Measurements from ENCODE around the gene ASB3.
"Not testable (repeated sequence)": the region's sequence is repeated elsewhere in the genome, so short reads cannot be mapped to it uniquely, and the experiment has no call there.

Gene ASB3

GRCh38 chr2:53786352-53786704 lies 425 bp downstream of the ASB3 start:
- DNase-seq, result no peak

DNA sequence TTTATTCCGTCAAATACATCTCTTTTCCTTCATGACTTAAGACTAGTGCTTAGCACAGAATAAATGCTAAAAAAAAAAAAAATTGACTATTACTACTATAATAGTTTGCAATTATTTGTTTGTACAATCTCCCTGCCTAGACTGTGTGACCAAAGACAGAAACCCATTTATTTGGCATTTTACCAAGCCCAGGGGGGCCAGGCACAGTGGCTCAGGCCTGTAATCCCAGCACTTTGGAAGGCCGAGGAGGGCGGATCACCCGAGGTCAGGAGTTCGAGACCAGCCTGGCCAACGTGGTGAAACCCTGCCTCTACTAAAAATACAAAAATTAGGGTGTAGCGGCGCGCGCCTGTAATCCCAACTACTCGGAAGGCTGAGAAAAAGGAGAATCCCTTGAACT lies 1.4 kb downstream of the ASB3 start:
- DNase-seq, result no peak

GRCh38 chr2:53784436-53784835 lies 2.3 kb downstream of the ASB3 start:
- no peak for DNase-seq

DNA sequence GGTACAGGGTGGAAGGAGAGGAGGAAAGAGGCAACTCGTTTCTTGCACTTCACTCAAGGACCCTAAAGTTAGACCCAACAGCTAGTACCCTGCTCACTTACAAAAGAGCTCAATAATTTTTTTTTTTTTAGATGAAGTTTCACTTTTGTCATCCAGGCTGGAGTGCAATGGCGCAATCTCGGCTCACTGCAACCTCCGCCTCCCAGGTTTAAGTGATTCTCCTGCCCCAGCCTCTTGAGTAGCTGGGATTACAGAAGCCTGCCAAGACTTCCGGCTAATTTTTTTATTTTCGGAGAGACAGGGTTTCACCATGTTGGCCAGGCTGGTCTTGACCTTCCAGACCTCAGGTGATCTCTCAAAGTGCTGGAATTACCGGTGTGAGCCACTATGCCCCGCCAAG lies 4.1 kb downstream of the ASB3 start:
- DNase-seq, result no peak

- no peak for DNase-seq
Observed at GRCh38 chr2:53780056-53780455, 6.7 kb downstream of the ASB3 start.

GRCh38 chr2:53778536-53779162 lies 8.1 kb downstream of the ASB3 start:
- no peak for DNase-seq

DNA sequence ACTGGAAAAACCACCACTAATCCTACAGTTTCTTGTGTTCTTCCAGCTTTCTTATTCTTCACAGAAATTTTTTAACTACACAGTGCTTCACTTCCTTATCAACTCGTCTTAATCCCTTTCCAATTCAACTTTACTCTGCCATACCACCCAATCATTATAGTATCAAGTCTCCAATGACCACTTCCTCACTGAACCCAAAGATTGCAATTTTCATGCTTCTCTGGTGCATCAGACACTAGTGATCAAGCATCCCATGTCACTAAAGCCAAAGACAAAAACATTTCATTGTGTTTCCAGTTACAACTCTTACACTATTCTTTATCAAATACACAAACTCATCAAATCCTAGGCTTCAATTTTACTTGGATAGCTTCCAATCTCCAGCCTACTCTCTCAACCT lies 9.6 kb downstream of the ASB3 start:
- no peak for DNase-seq

GRCh38 chr2:53770264-53770663 lies 16.5 kb downstream of the ASB3 start:
- DNase-seq, result no peak

- no peak for DNase-seq
Observed at GRCh38 chr2:53769318-53769945, 17.3 kb downstream of the ASB3 start.

DNA sequence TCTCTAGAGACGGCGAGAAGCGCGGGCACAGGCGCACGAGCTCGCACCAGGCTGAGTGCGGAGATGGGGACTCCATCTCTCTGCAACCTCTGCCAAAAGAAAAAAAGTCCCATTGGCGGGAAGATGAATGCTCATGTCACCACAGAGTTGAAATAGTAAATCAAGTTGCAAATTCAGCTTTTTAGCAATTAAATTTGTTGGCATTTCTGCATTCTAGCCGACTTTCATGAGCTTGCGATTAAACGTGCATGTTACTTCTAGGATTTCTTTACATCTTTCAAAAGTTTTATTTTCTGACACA lies 18.6 kb downstream of the ASB3 start:
- DNase-seq, result no peak

- peak; percentile 77 for DNase-seq
Observed at GRCh38 chr2:53767405-53768241, 19.1 kb downstream of the ASB3 start, which contains the start of gene CHAC2. Gene CHAC2 (plus strand): TSS chr2:53767804. CDS start chr2:53767887, 83 bp downstream.

GRCh38 chr2:53765767-53766166 lies 21.0 kb downstream of the ASB3 start:
- DNase-seq, result no peak

GRCh38 chr2:53757206-53757605 lies 29.5 kb downstream of the ASB3 start:
- not testable (repeated sequence) for DNase-seq

DNA sequence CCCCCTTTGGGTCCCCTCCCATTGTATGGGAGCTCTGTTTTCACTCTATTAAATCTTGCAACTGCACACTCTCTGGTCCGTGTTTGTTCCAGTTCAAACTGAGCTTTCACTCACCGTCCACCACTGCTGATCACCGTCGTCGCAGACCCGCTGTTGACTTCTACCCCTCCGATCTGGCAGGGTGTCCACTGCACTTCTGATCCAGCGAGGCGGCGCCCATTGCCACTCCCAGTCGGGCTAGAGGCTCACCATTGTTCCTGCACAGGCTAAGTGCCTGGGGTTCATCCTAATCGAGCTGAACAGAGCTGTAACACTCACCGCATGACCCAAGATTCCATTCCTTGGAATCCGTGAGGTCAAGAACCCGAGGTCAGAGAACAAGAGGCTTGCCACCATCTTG lies 30.1 kb downstream of the ASB3 start:
- DNase-seq, result no peak

DNA sequence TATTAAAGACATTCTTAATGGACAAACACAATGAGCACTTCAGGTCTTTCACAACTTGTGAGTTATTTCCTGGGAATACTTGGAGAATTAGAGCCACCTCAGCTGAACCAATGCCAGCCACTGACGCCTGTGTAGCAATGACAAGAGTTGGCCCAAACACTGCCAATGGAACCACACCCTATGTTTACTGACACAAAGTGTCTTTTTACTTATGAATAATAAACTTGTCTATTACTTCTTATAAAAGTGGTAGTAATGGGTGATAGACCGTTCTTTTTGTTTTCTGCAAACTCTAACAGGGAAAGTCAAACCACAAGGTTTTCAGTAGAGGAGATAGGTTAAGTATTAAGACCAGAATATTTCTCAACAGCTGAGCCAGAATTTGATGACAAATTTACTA lies 31.6 kb downstream of the ASB3 start:
- DNase-seq, result no peak

DNA sequence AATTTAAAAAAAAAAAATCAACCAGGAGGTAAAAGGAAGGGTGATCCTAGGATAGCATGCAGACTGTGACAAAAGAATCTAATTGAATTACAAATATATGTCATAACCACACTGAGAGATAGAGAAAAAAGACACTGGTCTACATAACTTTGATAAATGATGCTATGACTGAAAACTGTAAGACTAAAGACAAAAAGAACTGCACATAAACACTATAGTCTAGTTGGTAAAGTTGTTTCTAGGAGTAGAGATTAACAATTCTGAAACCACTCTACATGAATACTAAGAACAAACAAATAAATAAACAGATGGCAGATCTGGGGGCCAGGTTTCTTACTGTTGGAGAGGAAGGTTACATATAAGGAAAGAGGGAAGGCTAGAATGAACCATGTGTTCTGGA lies 33.7 kb downstream of the ASB3 start:
- DNase-seq, result no peak

DNA sequence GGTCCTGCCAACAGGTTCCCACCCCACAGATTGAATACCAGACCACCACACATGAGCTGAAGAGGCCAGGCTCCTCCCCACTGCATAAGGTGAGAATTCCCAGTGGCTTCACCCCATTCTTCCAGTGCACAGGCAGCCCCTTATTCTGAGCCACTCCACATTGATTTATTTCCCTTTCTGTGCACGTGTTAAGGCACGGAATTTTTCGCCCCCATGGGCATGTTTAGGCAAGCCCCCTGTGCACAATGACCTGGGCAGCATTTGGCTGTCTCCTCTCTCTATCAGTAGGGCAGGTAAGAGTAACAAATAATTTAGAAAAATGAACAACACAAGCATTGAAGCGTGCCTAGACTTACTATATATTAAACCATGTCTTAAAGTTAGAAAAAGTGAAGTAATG lies 34.4 kb downstream of the ASB3 start:
- DNase-seq, result no peak

DNA sequence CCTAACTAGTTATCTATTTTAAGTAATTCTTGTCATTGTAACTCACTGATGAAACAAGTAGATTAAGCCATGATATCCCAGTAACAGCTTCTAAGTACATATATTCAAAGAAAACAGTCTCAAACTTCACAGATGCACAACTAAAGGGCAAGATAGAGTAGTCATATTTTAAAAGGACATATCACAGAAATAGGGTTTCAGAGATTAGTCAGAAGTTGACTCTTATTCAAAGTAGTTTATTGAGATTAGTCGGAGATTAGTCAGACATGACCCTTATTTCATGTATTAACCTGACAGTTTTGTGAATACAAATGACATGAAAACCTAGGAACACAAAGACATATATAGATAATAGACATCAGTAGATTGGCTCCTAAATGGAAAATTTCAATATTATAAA lies 35.0 kb downstream of the ASB3 start:
- no peak for DNase-seq

GRCh38 chr2:53750041-53750768 lies 36.5 kb downstream of the ASB3 start:
- DNase-seq, result no peak

- no peak for DNase-seq
Observed at GRCh38 chr2:53744395-53745065, 42.2 kb downstream of the ASB3 start.

DNA sequence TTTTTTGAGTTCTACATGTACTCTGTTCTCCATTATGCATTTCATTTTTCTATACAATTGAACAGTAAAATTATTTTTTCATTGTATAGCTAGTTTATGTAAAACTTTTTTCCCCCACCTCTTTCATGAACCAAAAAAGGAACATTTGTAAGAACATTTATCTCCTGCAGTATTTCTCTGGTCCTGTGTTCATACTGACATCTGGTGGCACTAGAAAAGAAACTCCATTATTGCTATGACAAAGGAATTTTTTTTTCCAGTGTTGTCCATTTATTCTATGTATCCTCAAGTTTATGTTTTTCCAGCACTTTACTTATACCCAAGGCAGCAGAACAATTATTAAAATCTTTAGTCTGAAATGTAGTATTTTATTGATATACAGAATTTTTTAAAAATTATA lies 46.6 kb downstream of the ASB3 start:
- no peak for DNase-seq

DNA sequence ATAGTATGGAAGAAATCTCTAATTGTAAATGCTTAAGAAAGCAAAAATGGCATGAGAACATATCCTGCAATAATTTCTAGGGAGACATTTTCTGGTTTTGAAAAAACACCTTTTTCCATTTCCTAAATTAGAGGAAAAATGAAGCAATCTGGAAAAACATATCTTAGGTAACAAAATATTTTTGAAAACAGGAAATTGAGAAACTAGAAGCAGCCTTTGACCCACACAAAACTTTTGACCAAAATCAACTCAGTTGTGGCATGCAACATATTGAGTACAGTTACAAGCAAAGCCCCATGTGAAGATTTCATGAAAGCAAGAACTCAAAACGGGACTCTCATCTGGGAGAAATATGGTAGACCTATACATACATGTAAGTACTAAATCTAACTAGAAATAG lies 47.7 kb downstream of the ASB3 start:
- DNase-seq, result no peak

DNA sequence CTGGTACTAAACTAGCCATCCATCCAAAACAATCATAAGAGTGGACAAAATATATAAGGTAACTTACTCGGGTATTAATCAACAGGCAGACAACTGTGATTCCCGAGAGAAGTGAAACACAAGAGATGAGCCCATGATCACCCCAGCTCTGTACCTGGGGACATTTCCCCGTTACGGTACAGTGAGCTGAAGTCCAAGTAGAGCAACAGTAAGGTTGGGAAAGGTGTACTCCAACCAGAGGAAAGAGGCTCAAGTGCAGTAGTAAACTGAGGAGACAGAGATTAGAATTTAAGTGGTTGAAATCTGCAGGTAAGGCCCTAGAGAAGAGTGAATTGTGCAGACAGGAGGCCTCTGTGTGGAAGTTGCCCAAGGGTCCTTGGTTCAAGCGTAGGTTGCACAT lies 49.7 kb downstream of the ASB3 start:
- DNase-seq, result no peak
